Retinal pigment epithelial cell (primary cell): ENCODE data around the gene PTPRN2.

ENCODE experiments used
- DNase-seq: peaks from one replicate; pipeline ENCODE4 v3.0.0-alpha.2; 2010; ENCODE audit warnings: low read depth
- H3K4me3 ChIP-seq: 2 replicates; pipeline ENCODE4 v1.5.1; 2011; ENCODE audit warnings: mild to moderate bottlenecking, low read length, control low read depth, moderate library complexity
- CTCF ChIP-seq: conservative IDR thresholded peaks from 2 replicates; pipeline ENCODE4 v1.5.1; 2011; ENCODE audit warnings: low read depth, low read length, control low read depth, inconsistent platforms

PTPRN2 gene

GRCh38 chr7:157516311-157516710 lies 1071.3 kb downstream of the PTPRN2 start:
- no peak overlapping the region for H3K4me3 ChIP-seq
- DNase-seq = no peak
- no peak for TF ChIP-seq CTCF

- TF ChIP-seq CTCF = no peak
- DNase-seq = no peak
- H3K4me3 ChIP-seq = no peak overlapping the region
Measured at GRCh38 chr7:157515342-157516041, 1072.1 kb downstream of the PTPRN2 start.

GRCh38 chr7:157514746-157515145 lies 1072.9 kb downstream of the PTPRN2 start:
- no peak for TF ChIP-seq CTCF
- DNase-seq = no peak
- no peak overlapping the region for H3K4me3 ChIP-seq

- no peak for DNase-seq
- no peak for TF ChIP-seq CTCF
- H3K4me3 ChIP-seq = no peak overlapping the region
Measured at GRCh38 chr7:157514306-157514705, 1073.3 kb downstream of the PTPRN2 start.

GRCh38 chr7:157513682-157514081 lies 1073.9 kb downstream of the PTPRN2 start:
- no peak overlapping the region for H3K4me3 ChIP-seq
- TF ChIP-seq CTCF = no peak
- DNase-seq = no peak

- no peak for TF ChIP-seq CTCF
- no peak for DNase-seq
- H3K4me3 ChIP-seq = no peak overlapping the region
Measured at GRCh38 chr7:157513162-157513621, 1074.4 kb downstream of the PTPRN2 start.

GRCh38 chr7:157509226-157509625 lies 1078.4 kb downstream of the PTPRN2 start:
- TF ChIP-seq CTCF = no peak
- no peak overlapping the region for H3K4me3 ChIP-seq
- DNase-seq = no peak
